ENCODE results near the gene TRIO. TPM values are rescaled to one million over a fixed set of nuclear protein-coding genes. Genes with fewer than 3 reads are reported as not detected.

The TRIO gene
- total and polyA plus RNA-seq, 10 of the 15 experiments (the other 5 are each of a cell fraction or from before 2014, with no cell fraction given) = 5.1 to 96.4 (median 44.6) TPM

DNA sequence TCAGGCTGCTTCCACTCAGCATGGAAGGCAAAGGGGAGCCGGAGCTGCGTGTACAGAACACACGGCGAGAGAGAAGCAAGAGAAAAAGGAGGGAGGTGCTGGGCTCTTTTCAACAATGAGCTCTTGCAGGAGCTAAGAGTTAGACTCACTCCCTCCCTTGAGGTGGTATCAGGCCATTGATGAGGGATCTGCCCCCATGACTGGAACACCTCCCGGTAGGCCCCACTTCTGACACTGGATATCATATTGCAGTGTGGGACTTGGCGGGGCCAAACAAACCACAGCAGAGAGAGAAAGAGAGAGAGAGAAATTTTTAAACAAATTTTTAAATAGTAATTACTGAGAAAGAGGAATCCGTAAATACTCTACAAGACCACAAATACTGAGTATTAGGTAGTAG is 182.2 kb downstream of the TRIO start:
- Histone ChIP-seq H3K27me3 (replicated peaks in 1 of 2; ENCODE audit: control insufficient read depth in 2 of 2, insufficient read depth in 2 of 2, low read length in 1 of 2) (no peaks in the 10 kb centered on the region), H3K79me2 (ENCODE audit: control insufficient read depth, insufficient read depth, low read length) (no peaks in the 10 kb centered on the region), H3K4me2 (ENCODE audit: control insufficient read depth, insufficient read depth) (no peak overlapping the region), H3K27ac (ENCODE audit: control insufficient read depth, insufficient read depth) (no peak overlapping the region), H3K4me1 (ENCODE audit: control insufficient read depth, insufficient read depth, low read length) (no peaks in the 10 kb centered on the region), H3K4me3 (no peak overlapping the region), H3K9ac (ENCODE audit: control insufficient read depth, insufficient read depth, low read length) (no peak overlapping the region), H3K36me3 (ENCODE audit: control insufficient read depth in 2 of 2, insufficient read depth in 2 of 2, low read length in 1 of 2) (peaks cover 11 to 32% of the 10 kb centered on the region in 2 experiments), H3K9me3 (replicated peaks; ENCODE audit: control insufficient read depth, insufficient read depth, low read length) (no peaks in the 10 kb centered on the region; the same call in 2 of the 3 replicates), H4K20me1 (ENCODE audit: control insufficient read depth, insufficient read depth) (no peaks in the 10 kb centered on the region), H2AFZ (ENCODE audit: control insufficient read depth, low read depth, low read length) (no peak overlapping the region)
- RAD21 ChIA-PET (ENCODE audit: unreplicated experiment) = no interaction called here
- CTCF ChIA-PET = interaction anchor here (1.1 to 2.4 kb wide), 7 partner anchors 9 to 338 kb away, joined by 3 to 11 read pairs (median 4); no protein-coding TSS in a partner anchor
- WGBS (ENCODE audit: insufficient coverage, insufficient replicate concordance, low lambda C conversion rate, missing lambda C conversion rate) = 89% methylated on average over 7 of the region's 7 CpGs
- no peak for ATAC-seq
- intact Hi-C loops (cut with micrococcal nuclease; ENCODE audit: unreplicated experiment) = no loop called here
- SMC1A ChIA-PET (ENCODE audit: uncharacterized antibody, unreplicated experiment) = interaction anchor here (0.7 to 1.4 kb wide), 2 partner anchors 15 to 216 kb away, joined by 3 to 4 read pairs; no protein-coding TSS in a partner anchor
- no TSS peak for BruUV-seq (replicated peaks)
- no peak for DNase-seq (ENCODE audit: low read depth, low spot score)
- TF ChIP-seq BMI1 (IDR thresholded peaks at IDR 0.05; ENCODE audit: borderline replicate concordance) (no peak), SREBF1 (IDR thresholded peaks at IDR 0.05; ENCODE audit: low read length) (no peak), IRF4 (IDR thresholded peaks at IDR 0.05; ENCODE audit: low read depth, low read length) (no peak), SMAD1 (IDR thresholded peaks at IDR 0.05; ENCODE audit: low read depth, partially characterized antibody) (no peak), CREM (IDR thresholded peaks at IDR 0.05; ENCODE audit: low read depth) (no peak), RAD21 (IDR thresholded peaks at IDR 0.05; ENCODE audit: insufficient read depth, low read depth, low read length) (no peak), CBX3 (IDR thresholded peaks at IDR 0.05; ENCODE audit: borderline replicate concordance, low read depth) (no peak), FOXM1 (IDR thresholded peaks at IDR 0.05; ENCODE audit: low read depth, low read length) (no peak), NR2F1 (conservative IDR thresholded peaks at IDR 0.05) (no peak)
- in situ Hi-C loops (cut with MboI) = no loop called here
- no peak for FAIRE-seq
- POLR2A ChIA-PET = no interaction called here
